OCI-M1 (cell line): Measurements from ENCODE around the gene OR52L1.

ENCODE experiments used
- DNase-seq: peaks from one replicate; lab custom pipeline; 2025; lab: John Stamatoyannopoulos, UW

Gene OR52L1

GRCh38 chr11:5940748-5941147 lies 46.0 kb downstream of the OR52L1 start:
- no peak for DNase-seq

- DNase-seq = no peak
Observed at GRCh38 chr11:5938603-5938965, 48.2 kb downstream of the OR52L1 start.

GRCh38 chr11:5937868-5938602 lies 48.8 kb downstream of the OR52L1 start:
- DNase-seq = no peak
